ENCODE measurements around the gene MEP1B.

MEP1B gene

DNA sequence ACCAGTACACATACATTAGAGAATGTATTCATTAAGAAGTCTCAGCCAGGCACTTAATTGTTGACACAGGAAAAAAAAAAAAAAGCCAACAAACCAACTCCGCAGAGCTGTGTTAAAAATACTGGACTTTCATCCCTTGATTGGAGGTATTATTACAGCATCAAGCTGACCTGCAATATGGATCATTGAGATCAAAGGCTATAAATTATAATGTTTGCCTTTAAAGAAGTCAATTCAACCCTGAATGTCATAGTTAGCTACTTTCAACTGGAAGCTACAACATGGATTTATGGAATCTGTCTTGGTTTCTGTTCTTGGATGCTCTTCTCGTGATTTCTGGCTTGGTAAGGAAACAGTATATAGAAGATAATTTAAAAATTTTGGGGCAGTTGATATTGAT, at the start of gene MEP1B:
Gene MEP1B, plus strand, starts transcription at position 250 of the 400 bp plus-strand sequence. Its CDS starts 32 bp downstream, at position 282.
- H3K27ac Mint-ChIP-seq: no peak within 1 kb of the TSS
- H3K9me3 Mint-ChIP-seq: peaks cover 4% of the 10 kb centered on the region
- TF ChIP-seq CTCF (IDR thresholded peaks at IDR 0.05; ENCODE audit: unreplicated experiment in 3 of 3): no peak
- peaks cover 3% of the 10 kb centered on the region for H3K36me3 Mint-ChIP-seq (ENCODE audit: low read depth)
- no peaks in the 10 kb centered on the region for H3K27me3 Mint-ChIP-seq (ENCODE audit: low read depth)
- no peak within 1 kb of the TSS for H3K4me3 Mint-ChIP-seq
- no peaks in the 10 kb centered on the region for H3K4me1 Mint-ChIP-seq

GRCh38 chr18:32148185-32148870, 41.5 kb upstream of the MEP1B start:
- H3K4me3 Mint-ChIP-seq: no peak overlapping the region
- H3K4me1 Mint-ChIP-seq: no peaks in the 10 kb centered on the region
- H3K9me3 Mint-ChIP-seq: peaks cover 24% of the 10 kb centered on the region
- no peak for TF ChIP-seq CTCF (IDR thresholded peaks at IDR 0.05; ENCODE audit: unreplicated experiment in 3 of 3)
- H3K27ac Mint-ChIP-seq: no peak overlapping the region
- H3K36me3 Mint-ChIP-seq (ENCODE audit: low read depth): no peaks in the 10 kb centered on the region
- no peaks in the 10 kb centered on the region for H3K27me3 Mint-ChIP-seq (ENCODE audit: low read depth)

DNA sequence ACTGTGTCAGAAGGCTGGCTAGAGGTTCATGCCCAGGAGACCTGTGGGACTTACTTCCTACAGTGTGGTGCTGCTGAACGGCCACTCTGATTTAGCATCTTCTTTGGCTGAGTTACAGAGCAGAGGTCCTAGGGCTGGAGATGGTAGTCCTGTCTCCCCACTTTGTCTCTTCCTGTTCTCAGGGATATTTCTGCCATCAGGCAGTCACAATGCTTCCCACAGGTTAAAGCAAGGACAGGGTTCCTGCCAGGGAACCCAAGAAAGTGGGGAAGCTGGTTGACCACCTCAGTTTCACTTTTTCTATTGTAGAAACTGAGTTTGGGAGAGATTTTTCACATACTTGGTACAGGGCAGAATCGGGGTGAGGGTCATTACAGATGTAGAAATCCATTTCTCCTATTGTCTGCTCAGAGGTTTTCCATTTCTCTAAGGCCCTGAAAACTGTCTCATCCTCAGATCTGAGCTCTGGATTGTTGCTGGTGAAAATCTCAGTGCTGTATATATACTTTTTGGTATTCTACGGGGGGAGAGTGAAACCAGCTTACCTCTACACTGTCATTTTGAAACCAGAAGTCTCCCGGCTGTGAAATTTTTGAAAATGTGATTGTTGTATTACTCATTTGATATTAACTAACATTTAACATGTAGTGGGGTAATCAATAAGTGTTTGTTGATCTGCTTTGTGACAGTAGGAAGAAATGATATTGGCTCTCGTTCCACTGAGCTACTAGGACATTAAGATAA, 37.0 kb upstream of the MEP1B start:
- Mint-ChIP-seq H3K9me3 (peaks cover 22% of the 10 kb centered on the region), H3K4me1 (peaks cover 1% of the 10 kb centered on the region), H3K36me3 (ENCODE audit: low read depth) (no peaks in the 10 kb centered on the region), H3K27ac (no peak overlapping the region), H3K27me3 (ENCODE audit: low read depth) (no peaks in the 10 kb centered on the region), H3K4me3 (no peak overlapping the region)
- no peak for TF ChIP-seq CTCF (IDR thresholded peaks at IDR 0.05; ENCODE audit: unreplicated experiment in 3 of 3)

- TF ChIP-seq CTCF (IDR thresholded peaks at IDR 0.05; ENCODE audit: unreplicated experiment in 3 of 3): no peak
- no peaks in the 10 kb centered on the region for H3K27me3 Mint-ChIP-seq (ENCODE audit: low read depth)
- no peak overlapping the region for H3K4me3 Mint-ChIP-seq
- peaks cover 5% of the 10 kb centered on the region for H3K4me1 Mint-ChIP-seq
- no peaks in the 10 kb centered on the region for H3K36me3 Mint-ChIP-seq (ENCODE audit: low read depth)
- H3K9me3 Mint-ChIP-seq: peaks cover 2% of the 10 kb centered on the region
- no peak overlapping the region for H3K27ac Mint-ChIP-seq
Measured at GRCh38 chr18:32156855-32157254, 33.0 kb upstream of the MEP1B start.

GRCh38 chr18:32157580-32157979, 32.3 kb upstream of the MEP1B start:
- Mint-ChIP-seq H3K27me3 (ENCODE audit: low read depth) (no peaks in the 10 kb centered on the region), H3K36me3 (ENCODE audit: low read depth) (no peaks in the 10 kb centered on the region), H3K4me1 (peaks cover 5% of the 10 kb centered on the region), H3K9me3 (no peaks in the 10 kb centered on the region), H3K4me3 (no peak overlapping the region), H3K27ac (no peak overlapping the region)
- no peak for TF ChIP-seq CTCF (IDR thresholded peaks at IDR 0.05; ENCODE audit: unreplicated experiment in 3 of 3)

Measured in nephron (organoid).